GM12864 (cell line): ENCODE results near the gene KRTAP9-2.
"Not testable (repeated sequence)": the region's sequence is repeated elsewhere in the genome, so short reads cannot be mapped to it uniquely, and the experiment has no call there.

Experiments
- DNase-seq: peaks from one replicate; pipeline ENCODE4 v3.0.0-alpha.2; 2011; ENCODE audit warnings: low read depth
- H3K4me3 ChIP-seq: 2 replicates; pipeline ENCODE4 v1.5.1; 2011; ENCODE audit warnings: mild to moderate bottlenecking, low read depth, low read length, control low read depth
- TF ChIP-seq, protein P1 (sequence below): IDR thresholded peaks from 2 replicates; pipeline ENCODE4 v1.5.1; 2011; ENCODE audit warnings: low read depth, mild to moderate bottlenecking, moderate library complexity, low read length, control low read depth, inconsistent platforms; ENCODE audit errors: missing control alignments

The KRTAP9-2 gene

DNA sequence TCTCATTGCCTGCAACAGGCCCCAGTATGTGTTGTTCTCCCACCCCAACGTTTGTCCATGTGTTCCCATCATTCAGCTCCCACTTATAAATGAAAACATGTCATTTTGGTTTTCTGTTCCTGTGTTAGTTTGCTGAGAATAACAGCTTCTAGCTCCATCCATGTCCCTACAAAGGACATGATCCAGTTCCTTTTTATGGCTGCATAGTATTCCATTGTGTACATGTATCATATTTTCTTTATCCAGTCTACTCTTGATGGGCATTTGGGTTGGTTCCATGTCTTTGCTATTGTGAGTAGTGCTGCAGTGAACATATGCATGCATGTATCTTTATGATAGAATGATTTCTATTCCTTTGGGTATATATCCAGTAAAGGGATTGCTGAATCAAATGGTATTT is 10.8 kb upstream of the KRTAP9-2 start:
- TF ChIP-seq, protein P1, sequence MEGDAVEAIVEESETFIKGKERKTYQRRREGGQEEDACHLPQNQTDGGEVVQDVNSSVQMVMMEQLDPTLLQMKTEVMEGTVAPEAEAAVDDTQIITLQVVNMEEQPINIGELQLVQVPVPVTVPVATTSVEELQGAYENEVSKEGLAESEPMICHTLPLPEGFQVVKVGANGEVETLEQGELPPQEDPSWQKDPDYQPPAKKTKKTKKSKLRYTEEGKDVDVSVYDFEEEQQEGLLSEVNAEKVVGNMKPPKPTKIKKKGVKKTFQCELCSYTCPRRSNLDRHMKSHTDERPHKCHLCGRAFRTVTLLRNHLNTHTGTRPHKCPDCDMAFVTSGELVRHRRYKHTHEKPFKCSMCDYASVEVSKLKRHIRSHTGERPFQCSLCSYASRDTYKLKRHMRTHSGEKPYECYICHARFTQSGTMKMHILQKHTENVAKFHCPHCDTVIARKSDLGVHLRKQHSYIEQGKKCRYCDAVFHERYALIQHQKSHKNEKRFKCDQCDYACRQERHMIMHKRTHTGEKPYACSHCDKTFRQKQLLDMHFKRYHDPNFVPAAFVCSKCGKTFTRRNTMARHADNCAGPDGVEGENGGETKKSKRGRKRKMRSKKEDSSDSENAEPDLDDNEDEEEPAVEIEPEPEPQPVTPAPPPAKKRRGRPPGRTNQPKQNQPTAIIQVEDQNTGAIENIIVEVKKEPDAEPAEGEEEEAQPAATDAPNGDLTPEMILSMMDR = no peak
- DNase-seq = no peak
- H3K4me3 ChIP-seq = no peak overlapping the region

DNA sequence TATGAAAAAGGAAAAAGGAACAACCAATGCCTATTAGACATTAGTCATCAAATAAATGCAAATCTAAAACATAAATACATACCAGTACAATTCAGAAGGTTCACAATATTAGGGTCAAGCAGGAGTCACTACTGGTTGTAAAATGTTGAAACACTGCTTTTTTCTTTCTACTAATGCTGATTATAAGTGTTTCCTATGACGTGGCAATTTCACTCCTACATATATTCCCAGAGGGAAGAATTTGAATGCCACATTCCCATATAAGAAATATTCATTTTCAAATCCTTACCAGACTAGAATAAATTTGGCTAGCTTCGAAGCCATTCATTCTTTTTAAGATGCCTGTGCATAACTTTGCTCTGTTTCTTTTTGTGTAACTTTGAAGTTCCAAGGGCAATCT is 2.6 kb upstream of the KRTAP9-2 start:
- DNase-seq = no peak
- H3K4me3 ChIP-seq = no peak overlapping the region
- TF ChIP-seq, protein P1 = no peak

DNA sequence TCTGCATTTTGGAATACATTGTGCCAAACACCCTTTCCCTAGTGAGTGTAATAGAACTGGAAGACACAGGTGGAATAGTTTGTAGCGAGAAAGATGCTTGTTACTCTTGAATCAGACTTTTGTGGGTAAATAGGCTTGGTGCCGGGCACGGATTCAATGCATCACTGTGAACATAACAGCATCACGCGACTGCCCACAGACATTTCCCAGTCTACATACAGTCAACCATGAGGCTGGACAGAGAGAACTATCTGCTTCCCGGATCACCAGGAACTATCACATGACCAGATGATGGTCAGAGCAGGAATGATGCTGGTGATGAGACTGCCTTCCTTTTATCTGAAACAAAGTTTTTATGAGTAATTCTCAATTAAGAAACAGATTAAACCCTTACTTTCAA is 397 bp upstream of the KRTAP9-2 start:
- DNase-seq = no peak
- no peak overlapping the region for H3K4me3 ChIP-seq
- TF ChIP-seq, protein P1 = no peak

DNA sequence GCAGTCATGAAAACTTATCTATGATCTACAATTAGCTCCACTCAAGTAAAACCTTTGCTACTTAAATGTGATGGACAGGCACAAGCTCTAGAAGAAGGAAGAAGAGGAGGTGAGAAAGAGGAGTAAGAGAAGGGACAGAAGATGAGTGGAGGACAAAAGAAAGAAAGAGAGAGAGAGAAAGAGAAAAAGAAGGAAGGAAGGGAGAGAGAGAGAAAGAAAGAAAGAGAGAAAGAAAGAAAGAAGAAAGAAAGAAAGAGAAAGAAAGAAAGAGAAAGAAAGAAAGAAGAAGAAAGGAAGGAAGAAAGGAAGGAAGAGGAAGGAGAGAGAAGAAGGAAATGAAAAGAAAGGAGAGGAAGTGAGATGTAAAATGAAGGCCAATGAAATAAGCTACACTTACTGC is 3.6 kb downstream of the KRTAP9-2 start:
- no peak for DNase-seq
- TF ChIP-seq, protein P1 = no peak
- H3K4me3 ChIP-seq = no peak overlapping the region

DNA sequence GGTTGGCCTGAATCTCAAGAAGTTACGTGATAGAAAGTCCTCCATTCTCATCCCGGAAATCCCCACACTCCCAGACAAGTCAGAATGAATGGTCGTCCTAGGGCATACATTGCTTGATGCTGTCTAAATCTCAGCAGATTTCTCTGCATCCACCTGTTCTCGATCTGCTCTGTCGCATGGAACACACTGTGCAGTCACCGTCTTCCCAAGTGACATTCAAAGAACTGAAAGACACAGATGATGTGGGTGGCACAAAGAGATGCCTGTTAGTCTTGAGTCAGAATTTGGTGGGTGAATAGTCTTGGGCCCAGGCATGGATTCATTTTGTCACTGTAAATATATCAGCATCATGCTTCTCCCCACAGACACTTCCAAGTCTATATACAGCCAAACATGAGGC is 5.3 kb downstream of the KRTAP9-2 start:
- no peak for DNase-seq
- TF ChIP-seq, protein P1 = no peak
- no peak overlapping the region for H3K4me3 ChIP-seq

DNA sequence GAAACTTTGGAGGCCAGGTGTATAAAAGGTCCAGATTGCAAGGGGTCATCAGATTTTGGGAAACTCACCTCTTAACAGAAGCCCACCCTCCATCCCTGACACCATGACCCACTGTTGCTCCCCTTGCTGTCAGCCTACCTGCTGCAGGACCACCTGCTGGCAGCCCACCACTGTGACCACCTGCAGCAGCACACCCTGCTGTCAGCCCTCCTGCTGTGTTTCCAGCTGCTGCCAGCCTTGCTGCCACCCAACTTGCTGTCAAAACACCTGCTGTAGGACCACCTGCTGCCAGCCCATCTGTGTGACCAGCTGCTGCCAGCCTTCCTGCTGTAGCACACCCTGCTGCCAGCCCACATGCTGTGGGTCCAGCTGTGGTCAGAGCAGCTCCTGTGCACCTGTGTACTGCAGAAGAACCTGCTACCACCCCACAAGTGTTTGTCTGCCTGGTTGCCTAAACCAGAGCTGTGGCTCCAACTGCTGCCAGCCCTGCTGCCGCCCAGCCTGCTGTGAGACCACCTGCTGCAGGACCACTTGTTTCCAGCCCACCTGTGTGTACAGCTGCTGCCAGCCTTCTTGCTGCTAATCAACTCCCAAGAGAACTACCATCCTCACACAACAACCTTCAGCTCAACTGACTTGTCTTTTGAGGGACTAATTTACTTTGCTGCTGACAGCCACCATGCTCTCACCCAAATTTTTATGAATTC is 6.1 kb downstream of the KRTAP9-2 start, which contains the start of gene KRTAP9-3:
KRTAP9-3 (plus strand) TSS at position 51 of the 707 bp plus-strand sequence; CDS start at position 104, 53 bp downstream.
- not testable (repeated sequence) for H3K4me3 ChIP-seq, DNase-seq

DNA sequence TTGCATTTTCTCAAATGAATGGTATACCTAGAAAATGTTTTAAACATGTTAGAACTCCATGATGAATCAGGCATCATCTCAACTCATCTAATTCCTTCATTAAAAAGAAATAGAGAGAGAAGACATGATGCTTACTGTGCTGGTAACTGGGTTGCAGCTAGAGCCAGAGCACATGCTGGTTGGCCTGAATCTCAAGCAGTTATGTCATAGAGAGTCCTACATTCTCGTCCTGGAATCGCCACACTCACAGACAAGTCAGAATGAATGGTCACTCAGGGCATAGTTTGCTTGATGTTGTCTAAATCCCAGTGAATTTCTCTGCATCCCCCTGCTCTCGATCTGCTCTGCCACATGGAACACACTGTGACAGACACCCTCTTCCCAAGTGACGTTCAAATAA is 10.7 kb downstream of the KRTAP9-2 start:
- not testable (repeated sequence) for DNase-seq, H3K4me3 ChIP-seq

DNA sequence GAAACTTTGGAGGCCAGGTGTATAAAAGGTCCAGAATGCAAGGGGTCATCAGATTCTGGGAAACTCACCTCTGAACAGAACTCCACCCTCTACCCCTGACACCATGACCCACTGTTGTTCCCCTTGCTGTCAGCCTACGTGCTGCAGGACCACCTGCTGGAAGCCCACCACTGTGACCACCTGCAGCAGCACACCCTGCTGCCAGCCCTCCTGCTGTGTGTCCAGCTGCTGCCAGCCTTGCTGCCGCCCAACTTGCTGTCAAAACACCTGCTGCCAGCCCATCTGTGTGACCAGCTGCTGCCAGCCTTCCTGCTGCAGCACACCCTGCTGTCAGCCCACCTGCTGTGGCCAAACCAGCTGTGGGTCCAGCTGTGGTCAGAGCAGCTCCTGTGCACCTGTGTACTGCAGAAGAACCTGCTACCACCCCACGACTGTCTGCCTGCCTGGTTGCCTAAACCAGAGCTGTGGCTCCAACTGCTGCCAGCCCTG is 11.5 kb downstream of the KRTAP9-2 start, which contains the start of gene KRTAP9-8:
KRTAP9-8 (plus strand) TSS at position 51 of the 489 bp plus-strand sequence; CDS start at position 104, 53 bp downstream.
- not testable (repeated sequence) for DNase-seq, H3K4me3 ChIP-seq

DNA sequence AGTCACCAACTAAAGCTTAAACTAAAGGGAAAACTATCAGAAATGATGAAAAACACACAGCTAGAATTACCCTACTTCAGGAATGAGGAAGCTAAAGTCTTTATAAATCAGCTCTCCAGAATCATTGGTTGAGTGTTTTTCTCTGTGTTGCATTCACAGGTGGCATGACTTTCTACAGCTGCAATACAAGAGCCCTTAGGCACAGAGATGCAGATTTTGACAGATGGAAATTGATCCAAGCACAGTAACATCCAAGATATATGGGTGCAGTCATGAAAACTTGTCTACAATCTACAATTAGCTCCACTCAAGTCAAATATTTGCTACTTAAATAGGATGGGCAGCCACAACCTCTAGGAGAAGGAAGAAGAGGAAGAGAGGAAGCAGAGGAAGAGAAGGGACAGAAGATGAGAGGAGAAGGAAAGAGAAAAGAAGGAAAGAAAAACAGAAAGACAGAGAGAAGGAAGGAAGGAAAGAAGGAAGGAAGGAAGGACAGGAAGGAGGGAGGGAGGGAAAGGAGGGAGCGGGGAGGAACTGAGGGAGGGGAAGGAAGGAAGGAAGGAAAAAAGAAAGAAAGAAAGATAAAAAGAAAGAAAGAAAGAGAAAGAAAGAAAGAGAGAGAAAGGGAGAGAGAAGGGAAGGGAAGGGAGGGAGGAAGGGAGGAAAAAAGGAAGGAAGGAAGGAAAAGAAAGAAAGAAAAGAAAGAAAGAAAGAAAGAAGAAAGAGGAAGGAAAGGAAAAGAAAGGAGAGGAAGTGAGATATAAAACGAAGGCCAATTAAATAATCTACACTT is 20.7 kb downstream of the KRTAP9-2 start:
- not testable (repeated sequence) for DNase-seq, H3K4me3 ChIP-seq

DNA sequence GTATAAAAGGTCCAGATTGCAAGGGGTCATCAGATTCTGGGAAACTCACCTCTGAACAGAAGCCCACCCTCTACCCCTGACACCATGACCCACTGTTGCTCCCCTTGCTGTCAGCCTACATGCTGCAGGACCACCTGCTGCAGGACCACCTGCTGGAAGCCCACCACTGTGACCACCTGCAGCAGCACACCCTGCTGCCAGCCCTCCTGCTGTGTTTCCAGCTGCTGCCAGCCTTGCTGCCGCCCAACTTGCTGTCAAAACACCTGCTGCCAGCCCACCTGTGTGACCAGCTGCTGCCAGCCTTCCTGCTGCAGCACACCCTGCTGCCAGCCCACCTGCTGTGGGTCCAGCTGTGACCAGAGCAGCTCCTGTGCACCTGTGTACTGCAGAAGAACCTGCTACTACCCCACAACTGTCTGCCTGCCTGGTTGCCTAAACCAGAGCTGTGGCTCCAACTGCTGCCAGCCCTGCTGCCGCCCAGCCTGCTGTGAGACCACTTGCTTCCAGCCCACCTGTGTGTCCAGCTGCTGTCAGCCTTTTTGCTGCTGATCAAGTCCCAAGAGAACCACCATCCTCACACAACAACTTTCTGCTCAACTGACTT is 23.3 kb downstream of the KRTAP9-2 start, which contains the start of gene KRTAP9-4:
KRTAP9-4 (plus strand) TSS at position 51 of the 604 bp plus-strand sequence; CDS start at position 85, 34 bp downstream.
- DNase-seq, H3K4me3 ChIP-seq: not testable (repeated sequence)
